GM19397 (cell line): ENCODE data around the gene SV2B.
A peak's percentile ranks its signal among the peaks of the same experiment; 100 is the strongest.
"Not testable (repeated sequence)": the region's sequence is repeated elsewhere in the genome, so short reads cannot be mapped to it uniquely, and the experiment has no call there.

Experiments used
- ATAC-seq: cut with Tn5 transposase; IDR thresholded peaks from one replicate; pipeline ENCODE4 v1.9.1; 2021; ENCODE audit warnings: mild to moderate bottlenecking, moderate library complexity; ENCODE audit not compliant: unreplicated experiment

The SV2B gene

GRCh38 chr15:91099995-91100813 is at the start of gene SV2B:
Gene SV2B (plus strand): TSS chr15:91100257. CDS start chr15:91226264, 126,007 bp downstream.
- peak; percentile 74 for ATAC-seq

- no peak for ATAC-seq
These were observed 48.8 kb upstream of the SV2B start for GRCh38 chr15:91051248-91051647.

- no peak for ATAC-seq
These were observed 45.2 kb upstream of the SV2B start for GRCh38 chr15:91054816-91055215.

GRCh38 chr15:91055548-91056331 is 44.3 kb upstream of the SV2B start:
- ATAC-seq, result no peak

- ATAC-seq, result no peak
These were observed 38.8 kb upstream of the SV2B start for GRCh38 chr15:91061230-91061629.

GRCh38 chr15:91061997-91062396 is 38.1 kb upstream of the SV2B start:
- ATAC-seq, result no peak

- no peak for ATAC-seq
These were observed 34.6 kb upstream of the SV2B start for GRCh38 chr15:91065505-91065904.

GRCh38 chr15:91067036-91067435 is 33.0 kb upstream of the SV2B start:
- no peak for ATAC-seq

- no peak for ATAC-seq
These were observed 31.6 kb upstream of the SV2B start for GRCh38 chr15:91068436-91068835.

- ATAC-seq, result no peak
These were observed 31.1 kb upstream of the SV2B start for GRCh38 chr15:91068966-91069365.

GRCh38 chr15:91070872-91071271 is 29.2 kb upstream of the SV2B start:
- ATAC-seq, result no peak

- ATAC-seq, result no peak
These were observed 27.9 kb upstream of the SV2B start for GRCh38 chr15:91072161-91072560.

- ATAC-seq, result no peak
These were observed 27.0 kb upstream of the SV2B start for GRCh38 chr15:91073077-91073476.

GRCh38 chr15:91073768-91074167 is 26.3 kb upstream of the SV2B start:
- no peak for ATAC-seq

- no peak for ATAC-seq
These were observed 24.3 kb upstream of the SV2B start for GRCh38 chr15:91075739-91076138.

GRCh38 chr15:91077029-91077428 is 23.0 kb upstream of the SV2B start:
- ATAC-seq, result no peak

- not testable (repeated sequence) for ATAC-seq
These were observed 6.2 kb upstream of the SV2B start for GRCh38 chr15:91093866-91094265.

GRCh38 chr15:91098451-91098850 is 1.6 kb upstream of the SV2B start:
- ATAC-seq, result no peak

GRCh38 chr15:91099616-91099994 is 452 bp upstream of the SV2B start:
- ATAC-seq, result peak; percentile 33

- ATAC-seq, result no peak
These were observed 954 bp downstream of the SV2B start for GRCh38 chr15:91100814-91101607.

GRCh38 chr15:91101608-91101920 is 1.5 kb downstream of the SV2B start:
- ATAC-seq, result no peak
